Breast epithelium (tissue), 4 donors: ENCODE results near the gene GCC2. TPM values are rescaled to one million over a fixed set of nuclear protein-coding genes. Genes with fewer than 3 reads are reported as not detected.

ENCODE experiments used
- DNase-seq, 2 donors: peaks; one replicate each; pipeline ENCODE4 v3.0.0-alpha.2; 2019; ENCODE audit warnings: low spot score in 2 of 2
- H3K27ac ChIP-seq, 2 donors: fragments of 200-600 bp; sonication (generic) in 1 of 2; one replicate each; pipeline ENCODE4 v1.5.1; 2016 to 2019; ENCODE audit warnings: mild to moderate bottlenecking in 1 of 2
- H3K27me3 ChIP-seq, 2 donors: fragments of 200-600 bp; sonication (generic) in 1 of 2; one replicate each; pipeline versions ENCODE4 v1.5.1 to v1.6.0; 2017 to 2019; ENCODE audit warnings: control low read depth in 1 of 2, mild to moderate bottlenecking in 1 of 2
- H3K36me3 ChIP-seq: fragments of 200-600 bp; one replicate; pipeline ENCODE4 v1.5.1; 2019
- H3K4me1 ChIP-seq, 2 donors: fragments of 200-600 bp; sonication (generic); one replicate each; pipeline ENCODE4 v1.5.1; 2016 to 2019; ENCODE audit warnings: control low read depth in 1 of 2
- H3K4me3 ChIP-seq, 3 donors: fragments of 200-600 bp; sonication (generic); 1 replicate in 2 of 3; 2 replicates in 1 of 3; pipeline ENCODE4 v1.5.1; 2016 to 2019; ENCODE audit warnings: mild to moderate bottlenecking in 3 of 3, moderate library complexity in 2 of 3
- H3K9me3 ChIP-seq, 2 donors: fragments of 200-600 bp; sonication (generic) in 1 of 2; one replicate each; pipeline ENCODE4 v1.5.1; 2016 to 2019; ENCODE audit warnings: control low read depth in 1 of 2
- POLR2A ChIP-seq: fragments of 450-650 bp; IDR thresholded peaks from one replicate; pipeline ENCODE4 v1.6.1; 2016; ENCODE audit warnings: antibody characterized with exemption, mild to moderate bottlenecking, moderate library complexity
- POLR2AphosphoS5 ChIP-seq, 3 donors: sonication (generic); formaldehyde crosslinking; IDR thresholded peaks; one replicate each; pipeline ENCODE4 v1.6.1; 2017; ENCODE audit warnings: antibody characterized with exemption in 3 of 3
- intact Hi-C: fragments of 100-400 bp; cut with DNase I; formaldehyde crosslinking; loops from one replicate; pipeline ENCODE4 v1.15.1; 2023; ENCODE audit warnings: low total_unique reads
- total RNA-seq, 3 donors: library from RNA; depleted of rRNA; stranded (reverse); fragments of >200 nt; gene quantifications; one replicate each; pipeline ENCODE4 v1.1.0, GENCODE V29; 2016
- TF ChIP-seq, protein P1 (sequence below), 3 donors: fragments of 450-650 bp; IDR thresholded peaks; one replicate each; pipeline ENCODE4 v1.5.1; 2016 to 2017; ENCODE audit warnings: antibody characterized with exemption in 3 of 3, mild to moderate bottlenecking in 3 of 3, moderate library complexity in 3 of 3

The GCC2 gene
- total RNA-seq, 3 donors from 2014 or later, result 26.4 to 97.6 (median 63.3) TPM

DNA sequence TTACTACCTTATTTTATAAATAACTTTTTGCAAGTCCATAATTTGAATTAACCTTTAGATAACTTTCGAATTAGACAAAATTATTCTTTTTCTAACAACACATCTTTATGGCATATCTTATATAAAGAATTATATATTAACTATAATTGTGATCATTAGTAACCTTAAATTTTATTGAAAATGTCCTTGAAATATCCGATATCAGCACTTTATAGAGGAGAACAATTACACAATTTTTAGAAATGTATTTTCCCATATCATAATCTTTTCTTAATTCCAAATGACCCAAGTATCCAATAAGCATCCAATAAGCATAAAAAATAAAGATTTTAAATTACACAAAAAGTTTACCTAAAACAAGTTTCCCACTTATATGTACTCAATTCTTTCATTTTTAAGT is 7.3 kb upstream of the GCC2 start:
- intact Hi-C loops, result no loop called here
- no peak for DNase-seq
- no peaks in the 10 kb centered on the region for H3K27me3 ChIP-seq
- no peak overlapping the region for H3K4me3 ChIP-seq
- no peak overlapping the region for H3K27ac ChIP-seq
- H3K9me3 ChIP-seq, result no peaks in the 10 kb centered on the region
- H3K36me3 ChIP-seq, result no peaks in the 10 kb centered on the region
- no peak for TF ChIP-seq POLR2A
- TF ChIP-seq POLR2AphosphoS5 (IDR thresholded peaks at IDR 0.05), result no peak
- TF ChIP-seq, protein P1, sequence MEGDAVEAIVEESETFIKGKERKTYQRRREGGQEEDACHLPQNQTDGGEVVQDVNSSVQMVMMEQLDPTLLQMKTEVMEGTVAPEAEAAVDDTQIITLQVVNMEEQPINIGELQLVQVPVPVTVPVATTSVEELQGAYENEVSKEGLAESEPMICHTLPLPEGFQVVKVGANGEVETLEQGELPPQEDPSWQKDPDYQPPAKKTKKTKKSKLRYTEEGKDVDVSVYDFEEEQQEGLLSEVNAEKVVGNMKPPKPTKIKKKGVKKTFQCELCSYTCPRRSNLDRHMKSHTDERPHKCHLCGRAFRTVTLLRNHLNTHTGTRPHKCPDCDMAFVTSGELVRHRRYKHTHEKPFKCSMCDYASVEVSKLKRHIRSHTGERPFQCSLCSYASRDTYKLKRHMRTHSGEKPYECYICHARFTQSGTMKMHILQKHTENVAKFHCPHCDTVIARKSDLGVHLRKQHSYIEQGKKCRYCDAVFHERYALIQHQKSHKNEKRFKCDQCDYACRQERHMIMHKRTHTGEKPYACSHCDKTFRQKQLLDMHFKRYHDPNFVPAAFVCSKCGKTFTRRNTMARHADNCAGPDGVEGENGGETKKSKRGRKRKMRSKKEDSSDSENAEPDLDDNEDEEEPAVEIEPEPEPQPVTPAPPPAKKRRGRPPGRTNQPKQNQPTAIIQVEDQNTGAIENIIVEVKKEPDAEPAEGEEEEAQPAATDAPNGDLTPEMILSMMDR (IDR thresholded peaks at IDR 0.05), result no peak
- H3K4me1 ChIP-seq, result no peaks in the 10 kb centered on the region

DNA sequence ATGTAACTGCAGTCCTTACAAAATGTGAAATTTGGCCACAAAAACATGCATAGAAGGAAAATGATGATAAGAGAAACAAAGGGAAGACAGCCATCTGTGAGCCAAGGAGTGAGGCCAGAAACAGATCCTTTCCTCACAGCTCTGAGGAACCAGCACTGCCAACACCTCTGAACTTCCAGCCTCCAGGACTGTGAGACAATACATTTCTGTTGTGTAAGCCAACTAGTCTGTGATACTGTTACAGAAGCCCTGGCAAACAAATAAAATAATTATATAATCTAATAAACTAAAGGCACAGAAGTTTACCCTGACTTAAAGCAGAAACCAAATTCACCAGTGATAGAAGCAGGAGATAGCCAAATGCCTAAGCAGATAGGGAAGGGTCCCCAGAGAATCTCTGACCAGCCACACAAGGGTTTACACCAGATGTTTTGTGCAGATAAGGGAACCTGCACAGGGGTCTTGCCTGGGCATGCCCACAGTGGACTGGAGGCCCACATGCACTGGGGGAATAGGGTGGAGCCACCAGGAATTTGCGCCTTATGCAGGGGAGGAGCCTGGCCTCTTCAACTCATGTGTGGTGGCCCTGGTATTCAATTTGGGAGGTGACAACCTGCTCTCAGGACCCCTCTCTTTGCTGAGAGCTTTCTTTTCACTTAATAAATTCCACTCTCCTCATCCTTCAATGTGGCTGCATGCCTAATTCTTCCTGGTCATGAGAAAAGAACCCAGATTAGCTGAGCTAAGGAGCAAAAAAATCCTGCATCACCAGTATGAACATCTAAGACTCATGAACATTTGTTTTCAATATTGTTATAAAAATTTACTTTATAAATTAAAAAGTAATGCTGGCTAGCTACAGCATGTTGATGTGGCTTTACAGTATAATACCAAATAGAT is 3.8 kb upstream of the GCC2 start:
- peaks cover 0 to 2% of the 10 kb centered on the region in 2 donors for H3K4me1 ChIP-seq
- no peaks in the 10 kb centered on the region for H3K9me3 ChIP-seq
- no peak overlapping the region for H3K27ac ChIP-seq
- no peaks in the 10 kb centered on the region for H3K36me3 ChIP-seq
- intact Hi-C loops, result no loop called here
- no peaks in the 10 kb centered on the region for H3K27me3 ChIP-seq
- H3K4me3 ChIP-seq, result no peak overlapping the region
- DNase-seq, result no peak
- TF ChIP-seq POLR2AphosphoS5 (IDR thresholded peaks at IDR 0.05) (no peak), POLR2A (no peak)
- TF ChIP-seq, protein P1 (IDR thresholded peaks at IDR 0.05), result no peak

DNA sequence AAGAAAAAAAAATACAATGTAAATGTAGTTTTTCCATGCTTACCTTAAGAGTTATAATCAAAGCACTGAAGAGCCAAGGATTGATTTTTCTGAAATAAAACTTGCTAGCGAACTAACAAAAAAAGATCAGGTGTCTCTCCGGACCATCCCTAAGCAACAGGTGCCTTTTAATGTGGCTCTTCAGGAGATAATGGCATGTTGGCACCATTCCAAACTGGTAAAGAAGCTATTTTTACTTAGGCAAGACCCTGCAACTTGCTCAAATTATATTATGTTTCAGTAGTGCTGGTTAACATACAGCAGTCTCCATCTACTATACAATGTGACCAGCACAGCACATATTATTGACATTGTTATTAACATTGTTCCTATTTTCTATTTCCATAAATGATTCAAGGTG is 2.3 kb upstream of the GCC2 start:
- intact Hi-C loops, result no loop called here
- H3K27ac ChIP-seq, result no peak overlapping the region
- TF ChIP-seq POLR2A (no peak), POLR2AphosphoS5 (IDR thresholded peaks at IDR 0.05) (no peak)
- TF ChIP-seq, protein P1 (IDR thresholded peaks at IDR 0.05), result no peak
- no peaks in the 10 kb centered on the region for H3K27me3 ChIP-seq
- H3K36me3 ChIP-seq, result no peaks in the 10 kb centered on the region
- no peak for DNase-seq
- no peaks in the 10 kb centered on the region for H3K9me3 ChIP-seq
- H3K4me3 ChIP-seq, result no peak overlapping the region
- H3K4me1 ChIP-seq, result peaks cover 0 to 3% of the 10 kb centered on the region in 2 donors

DNA sequence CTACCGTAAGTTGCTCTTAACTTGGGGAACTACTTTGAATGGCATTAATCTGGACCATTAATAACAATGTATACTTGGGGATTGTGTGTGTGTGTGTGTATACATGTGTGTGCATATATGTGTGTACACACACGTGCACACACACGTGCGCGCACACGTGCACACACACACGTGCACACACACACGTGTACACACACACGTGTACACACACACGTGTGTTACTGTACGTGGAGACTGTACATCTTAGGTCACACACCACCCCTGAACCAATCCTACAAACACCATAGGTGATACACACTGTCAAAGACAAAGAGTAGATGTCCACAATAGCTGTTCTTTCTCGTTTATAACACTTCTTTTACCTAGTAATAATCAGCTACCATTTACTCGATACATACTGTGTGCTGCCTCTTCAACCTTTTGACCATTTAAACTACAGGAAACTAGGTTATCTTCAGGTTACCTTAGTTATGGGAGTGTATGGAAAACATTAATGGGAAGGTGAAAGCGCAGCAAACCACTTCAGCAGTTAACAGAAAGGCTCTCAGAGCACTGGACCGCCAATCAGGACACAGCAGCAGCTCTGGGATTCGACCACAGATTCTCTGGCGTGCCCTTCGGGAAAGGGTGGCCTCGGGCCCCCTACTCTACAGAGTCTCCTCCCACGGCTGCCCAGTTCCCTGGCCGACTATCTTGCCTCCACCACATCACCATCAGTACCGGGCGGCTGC is 894 bp upstream of the GCC2 start:
- Histone ChIP-seq H3K4me1 (peaks cover 0 to 3% of the 10 kb centered on the region in 2 donors), H3K4me3 (peak overlapping the region; percentile 74 to 93 (median 79)), H3K27ac (peak overlapping the region; percentile 94 to 98), H3K9me3 (no peaks in the 10 kb centered on the region), H3K27me3 (no peaks in the 10 kb centered on the region), H3K36me3 (no peaks in the 10 kb centered on the region)
- intact Hi-C loops, result no loop called here
- no peak for DNase-seq
- TF ChIP-seq POLR2A (no peak), POLR2AphosphoS5 (IDR thresholded peaks at IDR 0.05) (no peak)
- TF ChIP-seq, protein P1 (IDR thresholded peaks at IDR 0.05), result no peak
